CD14-positive monocyte (primary cell): ENCODE measurements around the gene KCNG1. TPM values are rescaled to one million over a fixed set of nuclear protein-coding genes. Genes with fewer than 3 reads are reported as not detected.

Source experiments
- DNase-seq, 3 donors: peaks; one replicate each; pipeline ENCODE4 v3.0.0-alpha.2; 2011 to 2022
- H2AFZ ChIP-seq: 2 replicates; pipeline ENCODE4 v1.6.0; 2012; ENCODE audit warnings: mild to moderate bottlenecking, low read depth, low read length, inconsistent platforms; ENCODE audit not compliant: insufficient read depth, poor library complexity, severe bottlenecking
- H3K27ac ChIP-seq, 2 donors: 1 replicate in 1 of 2; 2 replicates in 1 of 2; pipeline ENCODE4 v1.5.1; 2012 to 2013; ENCODE audit warnings: low read length in 2 of 2, control low read depth in 1 of 2, inconsistent platforms in 1 of 2, low read depth in 1 of 2, mild to moderate bottlenecking in 1 of 2
- H3K27me3 ChIP-seq, 2 donors: one replicate each; pipeline versions ENCODE4 v1.6.0 to v1.6.1; 2011 to 2013; ENCODE audit warnings: low read length in 2 of 2; ENCODE audit not compliant: control insufficient read depth in 2 of 2, insufficient read depth in 2 of 2
- H3K36me3 ChIP-seq, 2 donors: replicated peaks in 1 of 2; 1 replicate in 1 of 2; 2 replicates in 1 of 2; pipeline versions ENCODE4 v1.5.1 to v1.6.1; 2012 to 2013; ENCODE audit warnings: low read length in 2 of 2, control low read depth in 1 of 2, inconsistent platforms in 1 of 2, mild to moderate bottlenecking in 1 of 2; ENCODE audit not compliant: insufficient read depth in 2 of 2, control insufficient read depth in 1 of 2
- H3K4me1 ChIP-seq, 2 donors: 1 replicate in 1 of 2; 2 replicates in 1 of 2; pipeline versions ENCODE4 v1.5.1 to v1.6.1; 2012 to 2013; ENCODE audit warnings: low read length in 2 of 2, control low read depth in 1 of 2, inconsistent platforms in 1 of 2, mild to moderate bottlenecking in 1 of 2, moderate library complexity in 1 of 2; ENCODE audit not compliant: insufficient read depth in 2 of 2, control insufficient read depth in 1 of 2
- H3K4me2 ChIP-seq: replicated peaks from 2 replicates; pipeline ENCODE3; 2012; ENCODE audit warnings: low read length, moderate library complexity, mild to moderate bottlenecking; ENCODE audit not compliant: poor library complexity, severe bottlenecking; ENCODE audit errors: extremely low read depth
- H3K4me3 ChIP-seq, 3 experiments: fragments of 200-600 bp in 1 of 3; sonication (generic) in 1 of 3; replicated peaks in 1 of 3; 1 replicate in 2 of 3; 2 replicates in 1 of 3; pipeline ENCODE4 v1.5.1; 2011 to 2013; ENCODE audit warnings: low read length in 3 of 3, mild to moderate bottlenecking in 3 of 3, control low read depth in 2 of 3, low read depth in 2 of 3, inconsistent platforms in 1 of 3, moderate library complexity in 1 of 3
- H3K79me2 ChIP-seq: 2 replicates; pipeline ENCODE4 v1.6.0; 2012; ENCODE audit warnings: mild to moderate bottlenecking, control low read depth, inconsistent platforms, low read length, moderate library complexity; ENCODE audit not compliant: insufficient read depth
- H3K9ac ChIP-seq: 2 replicates; pipeline ENCODE4 v1.6.0; 2017; ENCODE audit warnings: low read length, mild to moderate bottlenecking; ENCODE audit not compliant: insufficient read depth, poor library complexity, severe bottlenecking
- H3K9me3 ChIP-seq, 2 donors: replicated peaks in 1 of 2; 1 replicate in 1 of 2; 2 replicates in 1 of 2; pipeline versions ENCODE4 v1.5.1 to v1.6.1; 2012 to 2013; ENCODE audit warnings: low read length in 2 of 2, control low read depth in 1 of 2; ENCODE audit not compliant: control insufficient read depth in 1 of 2, insufficient read depth in 1 of 2
- H4K20me1 ChIP-seq: 2 replicates; pipeline ENCODE4 v1.6.0; 2012; ENCODE audit warnings: mild to moderate bottlenecking, low read length, control low read depth, moderate library complexity; ENCODE audit not compliant: insufficient read depth
- H3K27ac Mint-ChIP-seq, 7 donors: one replicate each; pipeline ENCODE4 v1.8.0; 2020; ENCODE audit warnings: mild to moderate bottlenecking in 7 of 7, mixed read lengths in 7 of 7, moderate library complexity in 6 of 7, inconsistent platforms in 2 of 7
- H3K27me3 Mint-ChIP-seq, 3 donors: one replicate each; pipeline ENCODE4 v1.8.0; 2021 to 2022; ENCODE audit warnings: low read depth in 3 of 3, mild to moderate bottlenecking in 3 of 3, mixed read lengths in 3 of 3, moderate library complexity in 3 of 3, inconsistent platforms in 1 of 3
- H3K36me3 Mint-ChIP-seq, 2 donors: one replicate each; pipeline ENCODE4 v1.8.0; 2020; ENCODE audit warnings: mixed read lengths in 2 of 2, inconsistent platforms in 1 of 2, mild to moderate bottlenecking in 1 of 2
- H3K4me1 Mint-ChIP-seq: one replicate; pipeline ENCODE4 v1.8.0; 2020; ENCODE audit warnings: mild to moderate bottlenecking, mixed read lengths
- H3K4me3 Mint-ChIP-seq, 2 donors: one replicate each; pipeline ENCODE4 v1.8.0; 2020; ENCODE audit warnings: mild to moderate bottlenecking in 2 of 2, mixed read lengths in 2 of 2, moderate library complexity in 1 of 2
- H3K9me3 Mint-ChIP-seq, 7 donors: one replicate each; pipeline ENCODE4 v1.8.0; 2020 to 2022; ENCODE audit warnings: mixed read lengths in 7 of 7, mild to moderate bottlenecking in 6 of 7, moderate library complexity in 6 of 7, inconsistent platforms in 2 of 7
- WGBS: methylation state at CpG from one replicate; pipeline ENCODE4 v1.1.5; 2013; ENCODE audit warnings: missing lambda C conversion rate; ENCODE audit not compliant: insufficient coverage; 5-methylcytosine and 5-hydroxymethylcytosine counted together
- intact Hi-C, 2 donors: fragments of 100-400 bp; cut with micrococcal nuclease; formaldehyde crosslinking; loops; one replicate each; pipeline versions ENCODE4 v1.15.0 to v1.15.1; 2023
- polyA plus RNA-seq, 3 donors: library from polyadenylated mRNA; depleted of rRNA in 1 of 3; unstranded in 2 of 3; stranded (reverse) in 1 of 3; fragments of 300-500 nt in 2 of 3; fragments of >200 nt in 1 of 3; fragmentation: Illumina TruSeq in 2 of 3; gene quantifications; 1 replicate in 2 of 3; 2 replicates in 1 of 3; pipeline ENCODE4 v1.2.3, GENCODE V29; 2012 to 2021
- TF ChIP-seq, protein P1 (sequence below): fragments of 200-600 bp; IDR thresholded peaks from one replicate; pipeline ENCODE4 v1.8.0; 2022; ENCODE audit warnings: antibody characterized with exemption, mild to moderate bottlenecking

The KCNG1 gene
- polyA plus RNA-seq, 3 donors, result 0.04 TPM; not detected in 2

DNA sequence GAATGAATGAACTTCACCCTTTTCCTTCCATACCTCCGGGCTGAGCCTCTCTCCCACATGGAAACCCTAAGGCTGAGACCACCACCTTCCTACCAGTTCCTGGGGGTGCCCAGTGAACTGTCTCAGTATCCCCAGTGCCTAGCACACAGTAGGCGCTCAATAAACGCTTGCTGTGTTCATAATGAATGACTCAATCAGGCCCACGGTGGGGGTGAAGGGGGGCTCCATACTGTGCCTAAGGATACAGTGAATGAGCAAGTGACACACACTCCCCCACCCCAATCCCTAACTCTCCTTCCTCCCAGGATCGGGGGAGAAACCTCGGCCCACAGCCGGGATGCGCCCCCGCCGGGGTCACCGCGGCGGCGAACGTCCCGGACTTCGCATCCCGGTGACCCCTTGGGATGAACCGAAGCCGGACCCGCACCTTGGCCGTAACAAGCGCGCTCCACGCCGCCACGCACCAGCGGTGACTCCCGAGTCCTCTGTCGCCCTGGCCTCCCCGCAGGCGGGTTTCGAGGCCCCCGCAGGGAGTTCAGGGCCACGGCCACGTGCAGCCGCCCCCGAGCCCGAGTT, 592 bp downstream of the KCNG1 start:
- Histone ChIP-seq H3K27ac (no peak overlapping the region), H3K4me2 (peak overlapping the region; percentile 65), H3K4me3 (peak overlapping the region in 1 of 3 experiments; percentile 60), H4K20me1 (no peaks in the 10 kb centered on the region), H3K36me3 (no peaks in the 10 kb centered on the region), H3K4me1 (peaks cover 6 to 27% of the 10 kb centered on the region in 2 donors), H3K79me2 (no peaks in the 10 kb centered on the region), H3K9me3 (peaks cover 0 to 12% of the 10 kb centered on the region in 2 donors), H3K27me3 (peaks cover 33 to 64% of the 10 kb centered on the region in 2 donors), H2AFZ (peak overlapping the region; percentile 56), H3K9ac (no peak overlapping the region)
- H3K27me3 Mint-ChIP-seq, result peaks cover 66 to 80% (median 73%) of the 10 kb centered on the region in 3 donors
- 1% methylated on average over 36 of the region's 39 CpGs for WGBS
- DNase-seq, result no peak
- H3K27ac Mint-ChIP-seq, result no peak overlapping the region
- H3K4me3 Mint-ChIP-seq, result peak overlapping the region in 1 of 2 donors; percentile 75
- H3K4me1 Mint-ChIP-seq, result peaks cover 22% of the 10 kb centered on the region
- TF ChIP-seq, protein P1, sequence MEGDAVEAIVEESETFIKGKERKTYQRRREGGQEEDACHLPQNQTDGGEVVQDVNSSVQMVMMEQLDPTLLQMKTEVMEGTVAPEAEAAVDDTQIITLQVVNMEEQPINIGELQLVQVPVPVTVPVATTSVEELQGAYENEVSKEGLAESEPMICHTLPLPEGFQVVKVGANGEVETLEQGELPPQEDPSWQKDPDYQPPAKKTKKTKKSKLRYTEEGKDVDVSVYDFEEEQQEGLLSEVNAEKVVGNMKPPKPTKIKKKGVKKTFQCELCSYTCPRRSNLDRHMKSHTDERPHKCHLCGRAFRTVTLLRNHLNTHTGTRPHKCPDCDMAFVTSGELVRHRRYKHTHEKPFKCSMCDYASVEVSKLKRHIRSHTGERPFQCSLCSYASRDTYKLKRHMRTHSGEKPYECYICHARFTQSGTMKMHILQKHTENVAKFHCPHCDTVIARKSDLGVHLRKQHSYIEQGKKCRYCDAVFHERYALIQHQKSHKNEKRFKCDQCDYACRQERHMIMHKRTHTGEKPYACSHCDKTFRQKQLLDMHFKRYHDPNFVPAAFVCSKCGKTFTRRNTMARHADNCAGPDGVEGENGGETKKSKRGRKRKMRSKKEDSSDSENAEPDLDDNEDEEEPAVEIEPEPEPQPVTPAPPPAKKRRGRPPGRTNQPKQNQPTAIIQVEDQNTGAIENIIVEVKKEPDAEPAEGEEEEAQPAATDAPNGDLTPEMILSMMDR, result no peak
- intact Hi-C loops, result no loop called here
- peaks cover 0 to 11% (median 0%) of the 10 kb centered on the region in 7 donors for H3K9me3 Mint-ChIP-seq
- H3K36me3 Mint-ChIP-seq, result no peaks in the 10 kb centered on the region

DNA sequence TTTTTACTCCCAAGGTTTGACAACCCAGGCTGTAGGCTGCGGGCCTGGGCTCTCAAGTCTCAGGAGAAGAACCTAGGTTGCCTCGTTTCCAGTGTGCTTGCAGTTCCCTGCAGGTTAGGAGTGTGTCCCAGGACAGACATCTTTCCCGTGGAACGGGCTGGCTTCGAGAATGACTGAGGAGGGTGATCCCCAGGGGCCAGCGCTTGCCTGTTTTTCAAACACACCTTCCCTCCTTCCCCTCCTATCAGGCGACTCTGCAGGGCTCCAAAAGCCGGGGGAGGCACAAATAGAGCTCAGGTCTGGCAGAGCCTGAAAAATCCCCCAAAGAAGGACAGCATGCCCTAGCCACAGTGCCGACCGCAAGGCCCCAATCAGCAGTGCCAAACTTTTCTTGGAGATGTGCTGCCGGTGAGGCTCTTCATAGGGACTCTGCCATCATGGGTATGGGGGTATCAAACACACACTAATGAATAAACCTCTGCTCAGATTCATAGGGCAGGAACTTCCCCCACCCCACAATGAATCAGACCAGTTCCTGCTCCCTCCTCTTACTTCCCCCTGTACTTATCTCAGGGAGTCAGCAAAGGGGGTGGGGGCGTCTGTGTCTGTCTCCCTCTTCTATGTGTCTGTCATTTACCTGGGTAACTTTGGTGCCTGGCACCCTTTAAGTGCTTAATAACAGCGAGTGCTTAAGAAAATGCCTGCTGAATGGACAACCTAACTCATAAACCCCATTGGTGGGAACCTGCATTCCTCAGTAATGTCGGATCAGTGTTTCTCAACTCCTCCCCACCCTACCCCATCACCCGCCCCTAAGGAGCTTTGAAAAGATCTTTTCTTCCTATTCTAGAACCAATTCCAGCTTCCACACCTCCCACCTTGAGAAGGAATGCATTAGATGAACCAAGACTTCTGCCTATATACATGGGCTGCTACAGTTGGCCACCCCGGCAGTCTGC, 1.6 kb downstream of the KCNG1 start:
- WGBS, result 11% methylated on average over 7 of the region's 16 CpGs
- no peaks in the 10 kb centered on the region for H3K36me3 Mint-ChIP-seq
- H3K4me3 Mint-ChIP-seq, result peak overlapping the region in 1 of 2 donors; percentile 75
- Histone ChIP-seq H3K4me3 (no peak overlapping the region), H3K9me3 (peaks cover 0 to 12% of the 10 kb centered on the region in 2 donors), H4K20me1 (no peaks in the 10 kb centered on the region), H3K79me2 (no peaks in the 10 kb centered on the region), H3K4me2 (no peak overlapping the region), H3K27ac (no peak overlapping the region), H2AFZ (no peak overlapping the region), H3K36me3 (no peaks in the 10 kb centered on the region), H3K27me3 (peaks cover 33 to 58% of the 10 kb centered on the region in 2 donors), H3K9ac (no peak overlapping the region), H3K4me1 (peaks cover 6 to 27% of the 10 kb centered on the region in 2 donors)
- no peak for DNase-seq
- intact Hi-C loops, result no loop called here
- TF ChIP-seq, protein P1, result no peak
- H3K4me1 Mint-ChIP-seq, result peaks cover 22% of the 10 kb centered on the region
- H3K9me3 Mint-ChIP-seq, result peaks cover 0 to 11% (median 0%) of the 10 kb centered on the region in 7 donors
- no peak overlapping the region for H3K27ac Mint-ChIP-seq
- H3K27me3 Mint-ChIP-seq, result peaks cover 60 to 73% (median 70%) of the 10 kb centered on the region in 3 donors
